Sigmoid colon (tissue), 7 donors: ENCODE results near the gene OSER1. TPM values are rescaled to one million over a fixed set of nuclear protein-coding genes. Genes with fewer than 3 reads are reported as not detected.

Source experiments
- DNase-seq: peaks from one replicate; pipeline ENCODE4 v3.0.0-alpha.2; 2019
- H3K27ac ChIP-seq, 4 donors: fragments of 200-600 bp; sonication (generic); one replicate each; pipeline ENCODE4 v1.5.1; 2016 to 2019; ENCODE audit warnings: mild to moderate bottlenecking in 1 of 4
- H3K27me3 ChIP-seq, 3 donors: fragments of 200-600 bp; sonication (generic); one replicate each; pipeline ENCODE4 v1.5.1; 2019; ENCODE audit warnings: mild to moderate bottlenecking in 1 of 3
- H3K36me3 ChIP-seq, 4 donors: fragments of 200-600 bp; sonication (generic); one replicate each; pipeline ENCODE4 v1.5.1; 2016 to 2019
- H3K4me1 ChIP-seq, 4 donors: fragments of 200-600 bp; sonication (generic); one replicate each; pipeline ENCODE4 v1.5.1; 2017 to 2019
- H3K4me3 ChIP-seq, 4 donors: fragments of 200-600 bp; sonication (generic); one replicate each; pipeline ENCODE4 v1.5.1; 2017 to 2019; ENCODE audit warnings: mild to moderate bottlenecking in 2 of 4, moderate library complexity in 1 of 4
- H3K9me3 ChIP-seq, 4 donors: fragments of 200-600 bp in 3 of 4; sonication (generic) in 3 of 4; one replicate each; pipeline versions ENCODE4 v1.5.1 to v1.6.1; 2013 to 2019
- EP300 ChIP-seq, 4 donors: sonication (generic); formaldehyde crosslinking; IDR thresholded peaks; one replicate each; pipeline ENCODE4 v1.6.1; 2017; ENCODE audit warnings: antibody characterized with exemption in 4 of 4
- POLR2A ChIP-seq, 2 donors: fragments of 450-650 bp; IDR thresholded peaks; one replicate each; pipeline ENCODE4 v1.6.1; 2016; ENCODE audit warnings: antibody characterized with exemption in 2 of 2, mild to moderate bottlenecking in 2 of 2, moderate library complexity in 2 of 2
- POLR2AphosphoS5 ChIP-seq, 4 donors: sonication (generic); formaldehyde crosslinking; IDR thresholded peaks; one replicate each; pipeline ENCODE4 v1.6.1; 2017; ENCODE audit warnings: antibody characterized with exemption in 4 of 4
- WGBS, 2 donors: extraction: QIAGEN DNeasy Blood & Tissue Kit; methylation state at CpG; one replicate each; pipeline ENCODE4 v1.1.7; 2013; 5-methylcytosine and 5-hydroxymethylcytosine counted together
- intact Hi-C: fragments of 100-400 bp; cut with DNase I; formaldehyde crosslinking; loops from one replicate; pipeline ENCODE4 v1.15.1; 2023
- polyA plus RNA-seq, 3 donors: library from polyadenylated mRNA; stranded (reverse); fragments of 200-250 nt; gene quantifications; one replicate each; pipeline ENCODE4 v1.2.3, GENCODE V29; 2013
- total RNA-seq, 4 donors: library from RNA; depleted of rRNA; stranded (reverse); fragments of >200 nt; gene quantifications; one replicate each; pipeline ENCODE4 v1.1.0, GENCODE V29; 2016
- TF ChIP-seq, protein P1 (sequence below), 4 experiments: fragments of 450-650 bp in 3 of 4; fragments of 200-600 bp in 1 of 4; IDR thresholded peaks; one replicate each; pipeline ENCODE4 v1.5.1; 2016 to 2019; ENCODE audit warnings: antibody characterized with exemption in 4 of 4, mild to moderate bottlenecking in 3 of 4, moderate library complexity in 2 of 4
- donor health status: healthy with polysubstance abuse.
- donor health status: Bipolar disorder and iron deficiency.
- donor health status: healthy.

Gene OSER1
- total and polyA plus RNA-seq, 7 donors = 28.5 to 90.5 (median 47.4) TPM

DNA sequence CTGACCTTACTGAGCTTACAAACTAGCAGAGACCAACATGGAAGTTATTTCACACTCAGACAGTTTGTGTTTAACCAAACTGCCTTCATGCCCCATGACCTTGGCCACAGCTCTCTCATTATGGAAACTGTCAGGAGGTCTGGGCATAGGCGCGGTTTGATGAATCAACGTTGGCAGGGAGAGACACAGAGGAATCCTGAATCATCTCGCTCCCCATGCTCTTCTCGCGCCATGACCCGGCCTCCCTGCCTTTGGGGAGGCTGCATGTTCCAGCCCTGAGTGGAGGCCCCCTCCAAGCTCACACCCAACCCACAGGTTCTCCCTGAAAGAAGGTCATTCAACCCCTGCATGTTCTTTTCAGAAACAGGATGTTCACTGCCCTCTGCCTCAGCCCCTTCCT lies 20.6 kb upstream of the OSER1 start:
- no peak overlapping the region for H3K4me3 ChIP-seq
- DNase-seq = no peak
- no peak for TF ChIP-seq POLR2A (IDR thresholded peaks at IDR 0.05)
- TF ChIP-seq, protein P1, sequence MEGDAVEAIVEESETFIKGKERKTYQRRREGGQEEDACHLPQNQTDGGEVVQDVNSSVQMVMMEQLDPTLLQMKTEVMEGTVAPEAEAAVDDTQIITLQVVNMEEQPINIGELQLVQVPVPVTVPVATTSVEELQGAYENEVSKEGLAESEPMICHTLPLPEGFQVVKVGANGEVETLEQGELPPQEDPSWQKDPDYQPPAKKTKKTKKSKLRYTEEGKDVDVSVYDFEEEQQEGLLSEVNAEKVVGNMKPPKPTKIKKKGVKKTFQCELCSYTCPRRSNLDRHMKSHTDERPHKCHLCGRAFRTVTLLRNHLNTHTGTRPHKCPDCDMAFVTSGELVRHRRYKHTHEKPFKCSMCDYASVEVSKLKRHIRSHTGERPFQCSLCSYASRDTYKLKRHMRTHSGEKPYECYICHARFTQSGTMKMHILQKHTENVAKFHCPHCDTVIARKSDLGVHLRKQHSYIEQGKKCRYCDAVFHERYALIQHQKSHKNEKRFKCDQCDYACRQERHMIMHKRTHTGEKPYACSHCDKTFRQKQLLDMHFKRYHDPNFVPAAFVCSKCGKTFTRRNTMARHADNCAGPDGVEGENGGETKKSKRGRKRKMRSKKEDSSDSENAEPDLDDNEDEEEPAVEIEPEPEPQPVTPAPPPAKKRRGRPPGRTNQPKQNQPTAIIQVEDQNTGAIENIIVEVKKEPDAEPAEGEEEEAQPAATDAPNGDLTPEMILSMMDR (IDR thresholded peaks at IDR 0.05) = no peak
- no peak for TF ChIP-seq EP300 (IDR thresholded peaks at IDR 0.05)
- TF ChIP-seq POLR2AphosphoS5 (IDR thresholded peaks at IDR 0.05) = no peak
- H3K36me3 ChIP-seq = no peaks in the 10 kb centered on the region
- intact Hi-C loops = no loop called here
- H3K9me3 ChIP-seq = no peaks in the 10 kb centered on the region
- 82 to 86% methylated on average over 7 of the region's 7 CpGs for WGBS, 2 donors
- no peaks in the 10 kb centered on the region for H3K4me1 ChIP-seq
- H3K27ac ChIP-seq = no peak overlapping the region
- no peaks in the 10 kb centered on the region for H3K27me3 ChIP-seq

GRCh38 chr20:44228465-44229258 lies 18.1 kb upstream of the OSER1 start:
- Histone ChIP-seq H3K4me1 (no peaks in the 10 kb centered on the region), H3K36me3 (no peaks in the 10 kb centered on the region), H3K27me3 (no peaks in the 10 kb centered on the region), H3K27ac (no peak overlapping the region), H3K4me3 (no peak overlapping the region), H3K9me3 (no peaks in the 10 kb centered on the region)
- intact Hi-C loops = no loop called here
- no peak for DNase-seq
- TF ChIP-seq POLR2A (IDR thresholded peaks at IDR 0.05) (no peak), POLR2AphosphoS5 (IDR thresholded peaks at IDR 0.05) (no peak), EP300 (IDR thresholded peaks at IDR 0.05) (no peak)
- TF ChIP-seq, protein P1 (IDR thresholded peaks at IDR 0.05) = no peak
- WGBS, 2 donors = 86 to 87% methylated on average over 17 of the region's 17 CpGs

GRCh38 chr20:44224637-44225036 lies 14.1 kb upstream of the OSER1 start:
- intact Hi-C loops = no loop called here
- TF ChIP-seq POLR2A (IDR thresholded peaks at IDR 0.05) = no peak
- TF ChIP-seq, protein P1 (IDR thresholded peaks at IDR 0.05) = no peak
- no peak for TF ChIP-seq POLR2AphosphoS5 (IDR thresholded peaks at IDR 0.05)
- TF ChIP-seq EP300 (IDR thresholded peaks at IDR 0.05) = no peak
- Histone ChIP-seq H3K4me1 (no peaks in the 10 kb centered on the region), H3K4me3 (no peak overlapping the region), H3K27me3 (no peaks in the 10 kb centered on the region), H3K9me3 (no peaks in the 10 kb centered on the region), H3K36me3 (no peaks in the 10 kb centered on the region), H3K27ac (no peak overlapping the region)
- peak; percentile 3 for DNase-seq
- WGBS, 2 donors = 57 to 78% methylated on average over 5 of the region's 5 CpGs

- Histone ChIP-seq H3K27ac (no peak overlapping the region), H3K27me3 (no peaks in the 10 kb centered on the region), H3K9me3 (no peaks in the 10 kb centered on the region), H3K36me3 (no peaks in the 10 kb centered on the region), H3K4me3 (no peak overlapping the region), H3K4me1 (no peaks in the 10 kb centered on the region)
- no peak for TF ChIP-seq POLR2A (IDR thresholded peaks at IDR 0.05)
- TF ChIP-seq, protein P1 (IDR thresholded peaks at IDR 0.05) = no peak
- TF ChIP-seq POLR2AphosphoS5 (IDR thresholded peaks at IDR 0.05) = no peak
- no peak for TF ChIP-seq EP300 (IDR thresholded peaks at IDR 0.05)
- no peak for DNase-seq
- 19 to 59% methylated on average over 5 of the region's 5 CpGs for WGBS, 2 donors
- intact Hi-C loops = no loop called here
These were observed 13.2 kb upstream of the OSER1 start for GRCh38 chr20:44223721-44224120.
